Endothelial cell (in vitro differentiated cells): ENCODE measurements around the gene NXPH2. TPM values are rescaled to one million over a fixed set of nuclear protein-coding genes. Genes with fewer than 3 reads are reported as not detected.

Experiments used
- DNase-seq: peaks from one replicate; pipeline ENCODE4 v3.0.0; 2021; ENCODE audit warnings: low spot score
- H3K27ac Mint-ChIP-seq: one replicate; pipeline ENCODE4 v1.8.0; 2021; ENCODE audit warnings: mixed read lengths, inconsistent platforms; ENCODE audit not compliant: unreplicated experiment
- H3K27me3 Mint-ChIP-seq: one replicate; pipeline ENCODE4 v1.8.0; 2021; ENCODE audit warnings: mild to moderate bottlenecking, moderate library complexity, mixed read lengths, inconsistent platforms; ENCODE audit not compliant: unreplicated experiment
- H3K36me3 Mint-ChIP-seq: one replicate; pipeline ENCODE4 v1.8.0; 2021; ENCODE audit warnings: mild to moderate bottlenecking, low read depth, mixed read lengths, inconsistent platforms; ENCODE audit not compliant: unreplicated experiment
- H3K4me1 Mint-ChIP-seq: one replicate; pipeline ENCODE4 v1.8.0; 2021; ENCODE audit warnings: mild to moderate bottlenecking, mixed read lengths, inconsistent platforms; ENCODE audit not compliant: unreplicated experiment
- H3K4me3 Mint-ChIP-seq: one replicate; pipeline ENCODE4 v1.8.0; 2021; ENCODE audit warnings: mild to moderate bottlenecking, mixed read lengths, inconsistent platforms; ENCODE audit not compliant: unreplicated experiment
- H3K9me3 Mint-ChIP-seq: one replicate; pipeline ENCODE4 v1.8.0; 2021; ENCODE audit warnings: mixed read lengths, inconsistent platforms; ENCODE audit not compliant: unreplicated experiment
- CTCF ChIP-seq: fragments of 200-600 bp; sonication (generic); IDR thresholded peaks from one replicate; pipeline ENCODE4 v1.5.0; 2021; ENCODE audit warnings: antibody characterized with exemption; ENCODE audit not compliant: unreplicated experiment
- total RNA-seq: library from RNA; stranded (reverse); fragmentation: NEBNext Ultra II Directional; extraction: Animal tissue kit (Norgen Biotek cat#: 25700); gene quantifications from one replicate; pipeline ENCODE4 v1.2.1, GENCODE V29; 2021; ENCODE audit not compliant: unreplicated experiment

The NXPH2 gene
- total RNA-seq, 1 donor from 2014 or later, result 3.4 TPM

- no peaks in the 10 kb centered on the region for H3K9me3 Mint-ChIP-seq
- H3K4me1 Mint-ChIP-seq, result peaks cover 3% of the 10 kb centered on the region
- H3K27ac Mint-ChIP-seq, result no peak overlapping the region
- DNase-seq, result no peak
- no peak for TF ChIP-seq CTCF
- H3K4me3 Mint-ChIP-seq, result no peak overlapping the region
- H3K27me3 Mint-ChIP-seq, result no peaks in the 10 kb centered on the region
- H3K36me3 Mint-ChIP-seq, result no peaks in the 10 kb centered on the region
Observed at GRCh38 chr2:138671566-138671965, 108.6 kb downstream of the NXPH2 start.

- peaks cover 3% of the 10 kb centered on the region for H3K4me1 Mint-ChIP-seq
- H3K27ac Mint-ChIP-seq, result no peak overlapping the region
- TF ChIP-seq CTCF, result no peak
- H3K27me3 Mint-ChIP-seq, result no peaks in the 10 kb centered on the region
- H3K4me3 Mint-ChIP-seq, result no peak overlapping the region
- no peaks in the 10 kb centered on the region for H3K36me3 Mint-ChIP-seq
- H3K9me3 Mint-ChIP-seq, result no peaks in the 10 kb centered on the region
- no peak for DNase-seq
Observed at GRCh38 chr2:138670734-138671133, 109.5 kb downstream of the NXPH2 start.

- Mint-ChIP-seq H3K27me3 (peaks cover 2% of the 10 kb centered on the region), H3K27ac (no peak overlapping the region), H3K4me3 (no peak overlapping the region), H3K36me3 (no peaks in the 10 kb centered on the region), H3K9me3 (no peaks in the 10 kb centered on the region), H3K4me1 (peaks cover 3% of the 10 kb centered on the region)
- DNase-seq, result no peak
- TF ChIP-seq CTCF, result no peak
Observed at GRCh38 chr2:138665937-138666336, 114.3 kb downstream of the NXPH2 start.

GRCh38 chr2:138658187-138658894 lies 121.8 kb downstream of the NXPH2 start:
- Mint-ChIP-seq H3K4me1 (peaks cover 4% of the 10 kb centered on the region), H3K27ac (no peak overlapping the region), H3K27me3 (peaks cover 3% of the 10 kb centered on the region), H3K36me3 (no peaks in the 10 kb centered on the region), H3K9me3 (no peaks in the 10 kb centered on the region), H3K4me3 (no peak overlapping the region)
- DNase-seq, result no peak
- TF ChIP-seq CTCF, result no peak

GRCh38 chr2:138654146-138654545 lies 126.0 kb downstream of the NXPH2 start:
- Mint-ChIP-seq H3K4me1 (peaks cover 4% of the 10 kb centered on the region), H3K36me3 (no peaks in the 10 kb centered on the region), H3K27me3 (peaks cover 6% of the 10 kb centered on the region), H3K9me3 (no peaks in the 10 kb centered on the region), H3K4me3 (no peak overlapping the region), H3K27ac (no peak overlapping the region)
- DNase-seq, result no peak
- TF ChIP-seq CTCF, result no peak
